ENCODE results near the gene ANKRD34C.

ANKRD34C gene

GRCh38 chr15:79311901-79312553 lies 29.5 kb downstream of the ANKRD34C start:
- Histone ChIP-seq H3K9me2 (replicated peaks; ENCODE audit: control insufficient read depth, low read length) (no peaks in the 10 kb centered on the region), H3K79me2 (ENCODE audit: control insufficient read depth, low read length) (peaks cover 28% of the 10 kb centered on the region), H3K9me3 (ENCODE audit: control insufficient read depth, insufficient read depth, low read length) (no peaks in the 10 kb centered on the region), H3F3A (ENCODE audit: control insufficient read depth, insufficient read depth) (no peaks in the 10 kb centered on the region), H3K27me3 (ENCODE audit: control insufficient read depth, low read length) (peaks cover 28% of the 10 kb centered on the region), H3K4me2 (ENCODE audit: low read length) (peak overlapping the region; percentile 93), H3K27ac (ENCODE audit: low read depth, low read length) (0 out of 2 replicates have a peak overlapping the region, but pooled peaks have one; percentile 37), H4K20me1 (ENCODE audit: control insufficient read depth, insufficient read depth, low read depth, low read length) (no peaks in the 10 kb centered on the region), H3K4me3 (ENCODE audit: low read length) (peak overlapping the region; percentile 99), H3K4me1 (ENCODE audit: control insufficient read depth, low read length) (peaks cover 27% of the 10 kb centered on the region), H3K36me3 (ENCODE audit: control insufficient read depth, low read length) (peaks cover 49% of the 10 kb centered on the region)
- TF ChIP-seq EZH2phosphoT487 (IDR thresholded peaks at IDR 0.05; ENCODE audit: borderline replicate concordance, low read length) = no peak
- TF ChIP-seq CTCF (IDR thresholded peaks at IDR 0.05; ENCODE audit: low read depth, low read length, poor library complexity, severe bottlenecking) = no peak

GRCh38 chr15:79314186-79314585 lies 31.7 kb downstream of the ANKRD34C start:
- H3K4me3 ChIP-seq (ENCODE audit: low read length) = no peak overlapping the region
- H3K4me2 ChIP-seq (ENCODE audit: low read length) = no peak overlapping the region
- H3K9me3 ChIP-seq (ENCODE audit: control insufficient read depth, insufficient read depth, low read length) = no peaks in the 10 kb centered on the region
- H3K4me1 ChIP-seq (ENCODE audit: control insufficient read depth, low read length) = peaks cover 24% of the 10 kb centered on the region
- no peak overlapping the region for H3K27ac ChIP-seq (ENCODE audit: low read depth, low read length)
- no peaks in the 10 kb centered on the region for H4K20me1 ChIP-seq (ENCODE audit: control insufficient read depth, insufficient read depth, low read depth, low read length)
- no peak for TF ChIP-seq CTCF (IDR thresholded peaks at IDR 0.05; ENCODE audit: low read depth, low read length, poor library complexity, severe bottlenecking)
- TF ChIP-seq EZH2phosphoT487 (IDR thresholded peaks at IDR 0.05; ENCODE audit: borderline replicate concordance, low read length) = no peak
- no peaks in the 10 kb centered on the region for H3F3A ChIP-seq (ENCODE audit: control insufficient read depth, insufficient read depth)
- peaks cover 10% of the 10 kb centered on the region for H3K27me3 ChIP-seq (ENCODE audit: control insufficient read depth, low read length)
- H3K79me2 ChIP-seq (ENCODE audit: control insufficient read depth, low read length) = peaks cover 47% of the 10 kb centered on the region
- peaks cover 71% of the 10 kb centered on the region for H3K36me3 ChIP-seq (ENCODE audit: control insufficient read depth, low read length)
- H3K9me2 ChIP-seq (replicated peaks; ENCODE audit: control insufficient read depth, low read length) = no peaks in the 10 kb centered on the region

GRCh38 chr15:79314811-79315210 lies 32.3 kb downstream of the ANKRD34C start:
- H3K4me2 ChIP-seq (ENCODE audit: low read length) = no peak overlapping the region
- H3K36me3 ChIP-seq (ENCODE audit: control insufficient read depth, low read length) = peaks cover 73% of the 10 kb centered on the region
- no peak for TF ChIP-seq CTCF (IDR thresholded peaks at IDR 0.05; ENCODE audit: low read depth, low read length, poor library complexity, severe bottlenecking)
- TF ChIP-seq EZH2phosphoT487 (IDR thresholded peaks at IDR 0.05; ENCODE audit: borderline replicate concordance, low read length) = no peak

More at GRCh38 chr15:79314811-79315210, 32.3 kb downstream of the ANKRD34C start:
- Histone ChIP-seq H3K27me3 (ENCODE audit: control insufficient read depth, low read length) (peaks cover 6% of the 10 kb centered on the region), H3K9me3 (ENCODE audit: control insufficient read depth, insufficient read depth, low read length) (no peaks in the 10 kb centered on the region), H3K4me3 (ENCODE audit: low read length) (no peak overlapping the region), H3K79me2 (ENCODE audit: control insufficient read depth, low read length) (peaks cover 48% of the 10 kb centered on the region), H3K27ac (ENCODE audit: low read depth, low read length) (no peak overlapping the region), H3F3A (ENCODE audit: control insufficient read depth, insufficient read depth) (no peaks in the 10 kb centered on the region), H3K4me1 (ENCODE audit: control insufficient read depth, low read length) (peaks cover 24% of the 10 kb centered on the region), H3K9me2 (replicated peaks; ENCODE audit: control insufficient read depth, low read length) (no peaks in the 10 kb centered on the region), H4K20me1 (ENCODE audit: control insufficient read depth, insufficient read depth, low read depth, low read length) (no peaks in the 10 kb centered on the region)

All from DOHH2 (cell line).